Measurements from ENCODE around the gene SLIT1. TPM values are rescaled to one million over a fixed set of nuclear protein-coding genes. Genes with fewer than 3 reads are reported as not detected.
"Not testable (repeated sequence)": the region's sequence is repeated elsewhere in the genome, so short reads cannot be mapped to it uniquely, and the experiment has no call there.

SLIT1 gene
- total RNA-seq, 1 experiment from 2014 or later: 1.0 TPM

DNA sequence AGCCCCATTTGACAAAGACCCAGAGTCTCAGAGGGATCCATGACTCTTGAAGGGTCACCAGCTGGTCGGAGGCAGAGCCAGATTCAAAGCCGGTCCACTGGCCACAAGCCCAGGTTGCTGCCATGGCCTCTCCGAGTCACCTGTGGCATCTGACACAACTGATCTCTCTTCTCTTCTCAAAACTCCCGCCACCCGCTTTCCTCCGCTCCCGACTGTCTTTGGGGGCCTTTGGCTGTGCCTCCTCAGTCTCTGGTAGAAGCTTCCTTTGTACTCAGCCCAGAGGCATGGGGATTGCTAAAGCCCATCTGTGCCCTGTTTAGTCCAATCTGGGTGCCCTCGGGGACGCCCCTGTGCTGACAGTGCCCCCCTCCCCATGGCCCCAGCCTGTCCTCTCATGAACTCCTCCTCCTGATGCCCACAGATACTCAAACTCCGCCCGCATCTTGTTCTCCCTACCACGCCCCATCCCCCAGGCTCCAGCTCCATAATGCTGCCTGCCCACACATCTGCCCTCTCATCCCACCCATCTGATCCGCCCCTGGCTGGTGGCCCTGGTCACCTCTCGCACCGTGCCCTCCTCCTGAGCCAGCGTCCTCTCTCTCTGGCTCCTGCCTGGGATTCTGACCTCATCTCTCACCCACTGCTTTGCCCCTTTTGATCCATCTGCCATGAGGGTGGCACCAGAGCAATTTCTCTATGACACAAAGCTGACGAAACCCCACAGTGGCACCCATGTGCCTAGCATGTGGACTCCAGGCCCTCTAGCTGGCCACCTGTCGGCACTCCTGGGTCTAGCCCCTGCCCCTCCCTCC, 150.6 kb downstream of the SLIT1 start:
- H3K4me1 ChIP-seq (ENCODE audit: low read length): peaks cover 66% of the 10 kb centered on the region
- H3K79me2 ChIP-seq (ENCODE audit: low read length): no peaks in the 10 kb centered on the region
- H3K27ac ChIP-seq (ENCODE audit: low read length): no peak overlapping the region
- no peak overlapping the region for H2AFZ ChIP-seq (ENCODE audit: low read length)
- no peaks in the 10 kb centered on the region for H3K9me2 ChIP-seq (replicated peaks; ENCODE audit: insufficient read depth, low read length)
- H3K9ac ChIP-seq (ENCODE audit: low read length): no peak overlapping the region
- H3K9me3 ChIP-seq (ENCODE audit: low read length): no peaks in the 10 kb centered on the region
- H3K27me3 ChIP-seq (ENCODE audit: low read length): no peaks in the 10 kb centered on the region
- no peaks in the 10 kb centered on the region for H3K36me3 ChIP-seq (ENCODE audit: insufficient read depth, low read length)
- no peak overlapping the region for H3K4me2 ChIP-seq (ENCODE audit: low read depth, low read length, poor library complexity, severe bottlenecking)
- no peak overlapping the region for H3K4me3 ChIP-seq (ENCODE audit: low read length)
- no peaks in the 10 kb centered on the region for H4K20me1 ChIP-seq (ENCODE audit: insufficient read depth, low read depth, low read length)
- no peak for DNase-seq

DNA sequence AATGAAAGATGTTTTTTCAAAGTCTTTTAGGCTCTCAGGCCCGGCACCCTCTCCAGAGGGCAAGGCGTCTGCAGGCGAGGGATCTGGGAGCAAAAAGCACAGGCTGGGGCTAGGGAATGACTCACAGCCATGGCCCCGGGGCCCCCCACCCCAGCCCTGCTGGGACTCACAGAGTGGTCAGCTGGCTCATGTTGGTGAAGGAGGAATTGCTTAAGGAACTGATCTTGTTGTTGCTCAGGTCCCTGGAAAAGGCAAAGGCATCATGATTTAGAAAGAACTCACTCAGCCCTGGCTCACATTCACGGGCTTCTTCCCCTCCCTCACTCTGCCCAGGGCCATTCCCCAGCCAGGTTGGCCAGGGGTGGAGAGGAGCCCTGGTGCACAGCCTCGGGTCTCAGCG, 151.5 kb downstream of the SLIT1 start:
- H3K4me1 ChIP-seq (ENCODE audit: low read length): peaks cover 74% of the 10 kb centered on the region
- no peaks in the 10 kb centered on the region for H3K79me2 ChIP-seq (ENCODE audit: low read length)
- no peaks in the 10 kb centered on the region for H3K36me3 ChIP-seq (ENCODE audit: insufficient read depth, low read length)
- H2AFZ ChIP-seq (ENCODE audit: low read length): no peak overlapping the region
- no peaks in the 10 kb centered on the region for H3K27me3 ChIP-seq (ENCODE audit: low read length)
- H3K4me3 ChIP-seq (ENCODE audit: low read length): no peak overlapping the region
- DNase-seq: no peak
- H3K4me2 ChIP-seq (ENCODE audit: low read depth, low read length, poor library complexity, severe bottlenecking): peak overlapping the region; percentile 26
- no peaks in the 10 kb centered on the region for H4K20me1 ChIP-seq (ENCODE audit: insufficient read depth, low read depth, low read length)
- no peaks in the 10 kb centered on the region for H3K9me2 ChIP-seq (replicated peaks; ENCODE audit: insufficient read depth, low read length)
- H3K9ac ChIP-seq (ENCODE audit: low read length): no peak overlapping the region
- H3K9me3 ChIP-seq (ENCODE audit: low read length): no peaks in the 10 kb centered on the region
- H3K27ac ChIP-seq (ENCODE audit: low read length): peak overlapping the region; percentile 99

DNA sequence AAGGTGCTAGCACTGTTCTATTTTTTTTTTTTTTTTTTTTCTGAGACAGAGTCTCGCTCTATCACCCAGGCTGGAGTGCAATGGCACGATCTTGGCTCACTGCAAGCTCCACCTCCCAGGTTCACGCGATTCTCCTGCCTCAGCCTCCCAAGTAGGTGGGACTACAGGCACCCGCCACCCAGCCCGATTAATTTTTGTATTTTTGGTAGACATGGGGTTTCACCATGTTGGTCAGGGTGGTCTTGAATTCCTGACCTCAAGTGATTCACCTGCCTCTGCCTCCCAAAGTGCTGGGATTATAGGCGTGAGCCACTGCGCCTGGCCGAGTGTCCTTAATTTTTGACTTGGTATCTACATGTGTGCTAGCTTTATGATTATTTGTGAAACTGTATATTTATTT, 151.9 kb downstream of the SLIT1 start:
- H3K27me3 ChIP-seq (ENCODE audit: low read length); H3K4me3 ChIP-seq (ENCODE audit: low read length); H4K20me1 ChIP-seq (ENCODE audit: insufficient read depth, low read depth, low read length); DNase-seq; H2AFZ ChIP-seq (ENCODE audit: low read length); H3K9me2 ChIP-seq (replicated peaks; ENCODE audit: insufficient read depth, low read length); H3K9me3 ChIP-seq (ENCODE audit: low read length); H3K9ac ChIP-seq (ENCODE audit: low read length); H3K79me2 ChIP-seq (ENCODE audit: low read length); H3K36me3 ChIP-seq (ENCODE audit: insufficient read depth, low read length): not testable (repeated sequence)
- peaks cover 79% of the 10 kb centered on the region for H3K4me1 ChIP-seq (ENCODE audit: low read length)
- peak overlapping the region; percentile 62 for H3K4me2 ChIP-seq (ENCODE audit: low read depth, low read length, poor library complexity, severe bottlenecking)
- H3K27ac ChIP-seq (ENCODE audit: low read length): peak overlapping the region; percentile 99

DNA sequence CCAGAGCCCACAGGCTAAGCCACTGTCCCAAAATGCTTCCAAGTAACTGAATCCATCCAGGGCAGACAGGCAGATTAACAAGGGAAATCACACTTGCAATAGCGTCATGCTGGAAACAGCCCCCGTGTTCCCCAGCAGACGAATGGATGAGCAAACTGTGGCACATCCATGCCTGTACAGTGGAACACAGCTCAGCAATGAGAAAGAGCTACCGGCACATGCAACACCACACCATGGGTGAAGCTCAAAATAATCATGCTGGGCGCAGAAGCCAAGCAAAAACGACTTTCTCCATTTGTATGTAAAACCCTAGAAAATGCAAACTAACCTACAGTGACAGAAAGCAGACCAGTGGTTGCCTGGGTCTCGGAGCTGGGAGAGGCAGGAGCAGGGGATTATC, 153.1 kb downstream of the SLIT1 start:
- no peaks in the 10 kb centered on the region for H3K79me2 ChIP-seq (ENCODE audit: low read length)
- H3K9me3 ChIP-seq (ENCODE audit: low read length): no peaks in the 10 kb centered on the region
- peak overlapping the region; percentile 45 for H3K4me3 ChIP-seq (ENCODE audit: low read length)
- H4K20me1 ChIP-seq (ENCODE audit: insufficient read depth, low read depth, low read length): no peaks in the 10 kb centered on the region
- H2AFZ ChIP-seq (ENCODE audit: low read length): no peak overlapping the region
- H3K4me2 ChIP-seq (ENCODE audit: low read depth, low read length, poor library complexity, severe bottlenecking): peak overlapping the region; percentile 62
- peaks cover 82% of the 10 kb centered on the region for H3K4me1 ChIP-seq (ENCODE audit: low read length)
- DNase-seq: peak; percentile 87
- H3K9me2 ChIP-seq (replicated peaks; ENCODE audit: insufficient read depth, low read length): no peaks in the 10 kb centered on the region
- H3K27me3 ChIP-seq (ENCODE audit: low read length): no peaks in the 10 kb centered on the region
- peak overlapping the region; percentile 65 for H3K9ac ChIP-seq (ENCODE audit: low read length)
- no peaks in the 10 kb centered on the region for H3K36me3 ChIP-seq (ENCODE audit: insufficient read depth, low read length)
- H3K27ac ChIP-seq (ENCODE audit: low read length): peak overlapping the region; percentile 99

DNA sequence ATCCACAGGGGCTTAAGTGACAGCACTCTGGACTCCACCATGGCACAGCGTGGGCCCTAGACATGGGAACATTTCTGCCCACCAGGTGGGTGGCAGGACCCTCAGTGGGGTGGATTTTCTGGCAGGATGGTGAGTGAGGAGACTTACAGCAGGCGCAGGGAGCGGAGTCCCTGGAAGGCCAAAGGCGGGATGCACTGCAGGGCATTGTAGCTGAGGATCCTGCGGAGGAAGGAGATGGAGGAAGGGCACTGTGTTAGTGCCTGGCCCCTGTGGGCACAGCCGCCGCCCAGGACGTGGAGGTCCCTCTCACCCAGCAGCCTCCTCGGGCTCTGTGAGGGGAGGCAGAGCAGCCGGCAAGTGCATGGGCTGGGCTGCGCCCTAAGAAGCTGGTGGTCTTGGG, 154.3 kb downstream of the SLIT1 start:
- Histone ChIP-seq H3K27me3 (ENCODE audit: low read length) (no peaks in the 10 kb centered on the region), H3K4me3 (ENCODE audit: low read length) (peak overlapping the region; percentile 52), H3K9me2 (replicated peaks; ENCODE audit: insufficient read depth, low read length) (no peaks in the 10 kb centered on the region), H3K9me3 (ENCODE audit: low read length) (no peaks in the 10 kb centered on the region), H3K27ac (ENCODE audit: low read length) (peak overlapping the region; percentile 99), H3K4me2 (ENCODE audit: low read depth, low read length, poor library complexity, severe bottlenecking) (peak overlapping the region; percentile 62), H3K4me1 (ENCODE audit: low read length) (peaks cover 87% of the 10 kb centered on the region), H3K79me2 (ENCODE audit: low read length) (no peaks in the 10 kb centered on the region), H4K20me1 (ENCODE audit: insufficient read depth, low read depth, low read length) (no peaks in the 10 kb centered on the region), H2AFZ (ENCODE audit: low read length) (no peak overlapping the region), H3K36me3 (ENCODE audit: insufficient read depth, low read length) (no peaks in the 10 kb centered on the region), H3K9ac (ENCODE audit: low read length) (peak overlapping the region; percentile 65)
- DNase-seq: no peak

DNA sequence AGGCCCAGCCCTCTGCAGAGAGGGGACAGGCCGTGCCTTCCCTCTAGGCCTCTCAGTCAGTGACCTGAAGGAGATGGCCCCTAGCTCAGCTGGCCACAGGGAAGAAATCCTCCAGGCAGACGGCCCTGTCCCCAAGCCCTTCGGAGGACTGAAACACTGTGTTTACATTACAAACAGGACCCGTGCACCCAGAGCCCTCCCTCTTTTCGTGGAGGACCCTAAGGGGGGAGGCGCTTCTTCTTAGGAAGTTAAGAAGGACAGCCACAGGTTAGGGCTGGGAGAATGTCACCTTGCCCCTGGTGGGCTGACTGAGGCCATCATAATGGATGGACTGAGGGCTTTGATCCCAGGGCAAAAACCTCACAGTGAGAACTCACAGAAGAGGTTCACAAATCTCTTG, 154.9 kb downstream of the SLIT1 start:
- Histone ChIP-seq H2AFZ (ENCODE audit: low read length) (no peak overlapping the region; the same call in 1 of the 2 replicates), H3K9me3 (ENCODE audit: low read length) (no peaks in the 10 kb centered on the region), H4K20me1 (ENCODE audit: insufficient read depth, low read depth, low read length) (no peaks in the 10 kb centered on the region), H3K4me3 (ENCODE audit: low read length) (peak overlapping the region; percentile 52), H3K27ac (ENCODE audit: low read length) (peak overlapping the region; percentile 99), H3K4me1 (ENCODE audit: low read length) (peaks cover 86% of the 10 kb centered on the region), H3K79me2 (ENCODE audit: low read length) (no peaks in the 10 kb centered on the region), H3K4me2 (ENCODE audit: low read depth, low read length, poor library complexity, severe bottlenecking) (peak overlapping the region; percentile 62), H3K9ac (ENCODE audit: low read length) (peak overlapping the region; percentile 65), H3K36me3 (ENCODE audit: insufficient read depth, low read length) (no peaks in the 10 kb centered on the region), H3K27me3 (ENCODE audit: low read length) (no peaks in the 10 kb centered on the region), H3K9me2 (replicated peaks; ENCODE audit: insufficient read depth, low read length) (no peaks in the 10 kb centered on the region)
- peak; percentile 54 for DNase-seq

DNA sequence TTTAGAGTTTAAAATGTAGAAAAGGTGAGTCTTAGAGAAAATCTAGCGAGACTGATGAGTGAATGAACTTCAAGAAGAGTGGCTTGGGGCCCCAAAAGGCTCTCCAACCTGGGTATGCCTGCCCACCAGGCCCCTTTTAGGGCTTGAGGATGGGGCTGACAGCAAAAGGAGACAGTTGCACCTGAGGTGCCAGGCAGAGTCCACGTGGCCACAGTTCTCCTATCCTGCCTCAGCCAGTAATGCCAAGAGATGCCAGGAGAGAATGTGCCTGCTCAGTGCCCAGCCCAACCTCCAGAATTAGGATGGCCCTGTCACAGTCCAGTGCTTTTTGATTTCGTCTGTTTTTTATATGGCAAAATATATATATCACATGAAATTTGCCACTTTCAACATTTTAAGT, 156.5 kb downstream of the SLIT1 start:
- H2AFZ ChIP-seq (ENCODE audit: low read length): no peak overlapping the region
- no peak overlapping the region for H3K4me2 ChIP-seq (ENCODE audit: low read depth, low read length, poor library complexity, severe bottlenecking)
- peaks cover 91% of the 10 kb centered on the region for H3K4me1 ChIP-seq (ENCODE audit: low read length)
- H3K9me3 ChIP-seq (ENCODE audit: low read length): no peaks in the 10 kb centered on the region
- no peak for DNase-seq
- H3K9ac ChIP-seq (ENCODE audit: low read length): no peak overlapping the region
- H4K20me1 ChIP-seq (ENCODE audit: insufficient read depth, low read depth, low read length): no peaks in the 10 kb centered on the region
- H3K79me2 ChIP-seq (ENCODE audit: low read length): no peaks in the 10 kb centered on the region
- peak overlapping the region; percentile 22; the same call in 1 of the 2 replicates for H3K27ac ChIP-seq (ENCODE audit: low read length)
- H3K36me3 ChIP-seq (ENCODE audit: insufficient read depth, low read length): no peaks in the 10 kb centered on the region
- no peak overlapping the region for H3K4me3 ChIP-seq (ENCODE audit: low read length)
- no peaks in the 10 kb centered on the region for H3K27me3 ChIP-seq (ENCODE audit: low read length)
- no peaks in the 10 kb centered on the region for H3K9me2 ChIP-seq (replicated peaks; ENCODE audit: insufficient read depth, low read length)

DNA sequence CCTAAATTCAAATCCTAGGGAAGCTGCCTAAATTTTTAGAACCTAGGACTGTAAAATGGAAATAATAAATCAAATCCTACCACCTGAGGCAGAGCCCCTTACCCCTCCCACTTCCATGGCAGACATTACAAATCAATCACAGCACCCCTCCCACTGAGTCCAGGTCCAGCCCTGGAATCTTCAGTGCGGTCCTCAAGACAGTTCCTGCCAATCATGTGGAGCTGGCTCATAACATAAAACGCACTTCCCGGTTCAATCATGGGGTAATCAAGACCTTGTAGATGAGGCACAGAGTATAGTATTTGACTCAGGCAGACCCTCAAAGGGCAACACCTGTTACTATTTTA, 157.0 kb downstream of the SLIT1 start:
- no peaks in the 10 kb centered on the region for H3K9me3 ChIP-seq (ENCODE audit: low read length)
- no peaks in the 10 kb centered on the region for H3K9me2 ChIP-seq (replicated peaks; ENCODE audit: insufficient read depth, low read length)
- no peak overlapping the region for H3K9ac ChIP-seq (ENCODE audit: low read length)
- no peaks in the 10 kb centered on the region for H3K27me3 ChIP-seq (ENCODE audit: low read length)
- no peak overlapping the region for H3K27ac ChIP-seq (ENCODE audit: low read length)
- peaks cover 91% of the 10 kb centered on the region for H3K4me1 ChIP-seq (ENCODE audit: low read length)
- no peaks in the 10 kb centered on the region for H3K79me2 ChIP-seq (ENCODE audit: low read length)
- H3K36me3 ChIP-seq (ENCODE audit: insufficient read depth, low read length): no peaks in the 10 kb centered on the region
- no peaks in the 10 kb centered on the region for H4K20me1 ChIP-seq (ENCODE audit: insufficient read depth, low read depth, low read length)
- H3K4me2 ChIP-seq (ENCODE audit: low read depth, low read length, poor library complexity, severe bottlenecking): no peak overlapping the region
- no peak overlapping the region for H2AFZ ChIP-seq (ENCODE audit: low read length)
- no peak overlapping the region for H3K4me3 ChIP-seq (ENCODE audit: low read length)
- no peak for DNase-seq
